Measurements from ENCODE around the gene COX6B2.

Gene COX6B2

DNA sequence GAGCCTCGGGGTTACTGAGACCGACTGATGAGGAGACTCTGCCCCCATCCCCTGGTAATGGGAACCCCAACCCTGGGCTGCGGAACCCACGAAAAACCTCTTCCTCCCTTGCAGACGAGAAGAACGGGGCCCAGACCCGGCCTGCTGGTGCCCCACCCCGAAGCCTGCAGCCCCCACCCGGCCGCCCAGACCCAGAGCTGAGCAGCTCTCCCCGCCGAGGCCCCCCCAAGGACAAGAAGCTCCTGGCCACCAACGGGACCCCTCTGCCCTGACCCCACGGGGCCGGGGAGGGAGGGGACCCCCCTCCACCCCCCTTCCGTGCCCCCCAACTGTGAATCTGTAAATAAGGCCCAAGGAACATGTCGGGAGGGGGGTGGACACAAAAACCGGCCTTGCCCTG, 42.7 kb downstream of the COX6B2 start:
- no peak for DNase-seq

GRCh38 chr19:55311397-55311796, 43.1 kb downstream of the COX6B2 start:
- no peak for DNase-seq

DNA sequence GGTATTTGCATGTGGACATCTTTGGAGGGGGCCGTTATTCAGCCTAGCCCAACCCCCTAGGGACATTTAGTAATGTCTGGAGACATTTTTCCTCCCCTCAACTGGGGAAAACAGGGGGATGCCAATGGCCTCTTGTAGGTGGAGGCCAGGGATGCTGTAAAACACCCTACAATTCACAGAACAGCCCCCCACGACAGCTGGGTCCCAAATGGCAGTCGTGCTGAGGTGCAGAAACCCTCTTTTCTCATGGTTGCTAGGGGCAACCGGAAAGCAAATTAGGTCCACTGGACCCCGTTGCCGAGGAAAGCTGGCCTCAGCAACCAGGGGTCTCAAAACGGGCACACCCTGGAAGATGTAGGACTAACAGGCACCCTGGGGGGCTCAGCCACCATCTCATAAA, 44.0 kb downstream of the COX6B2 start:
- DNase-seq: no peak

DNA sequence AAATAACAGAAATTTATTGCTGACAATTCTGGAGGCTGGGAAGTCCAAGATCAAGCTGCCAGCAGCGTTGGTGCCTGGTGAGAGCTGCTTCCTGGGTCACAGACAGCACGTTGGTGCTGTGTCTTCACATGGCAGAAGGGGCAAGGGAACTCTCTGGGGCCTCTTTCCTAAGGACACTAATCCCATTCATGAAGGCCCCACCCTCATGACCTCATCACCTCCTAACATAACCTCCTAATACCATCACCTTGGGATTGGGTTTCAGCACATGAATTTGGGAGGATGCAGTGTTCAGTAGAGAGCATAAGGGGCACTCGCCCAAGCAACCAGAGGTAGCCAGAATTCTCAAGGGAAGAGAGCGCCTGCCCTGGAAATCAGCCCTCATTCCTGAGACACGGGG, 45.1 kb downstream of the COX6B2 start:
- no peak for DNase-seq

- no peak for DNase-seq
These were observed 46.2 kb downstream of the COX6B2 start for GRCh38 chr19:55308281-55308680.

DNA sequence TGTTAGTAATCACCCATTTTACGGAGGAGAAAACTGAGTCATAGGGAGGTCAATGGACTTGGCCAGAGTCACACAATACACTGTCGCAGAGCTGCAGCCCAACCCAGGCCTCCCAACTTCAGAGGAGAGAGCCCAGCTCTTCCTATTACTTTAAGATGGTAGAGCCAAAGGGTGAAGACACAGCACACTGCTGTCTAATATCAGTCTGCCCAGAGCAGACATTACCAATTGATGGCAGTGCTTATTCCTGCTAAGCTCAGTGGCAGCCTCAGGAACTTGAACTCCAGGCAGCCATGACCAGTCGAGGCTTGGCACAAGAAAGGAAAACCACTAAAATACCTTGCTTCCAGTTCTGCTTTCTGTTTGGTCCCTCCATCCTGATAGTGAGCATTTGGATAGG, 47.8 kb downstream of the COX6B2 start:
- no peak for DNase-seq

GRCh38 chr19:55305983-55306562, 48.4 kb downstream of the COX6B2 start:
- DNase-seq: no peak

- peak; percentile 22 for DNase-seq
These were observed 49.0 kb downstream of the COX6B2 start for GRCh38 chr19:55305491-55305890.

GRCh38 chr19:55304980-55305379, 49.5 kb downstream of the COX6B2 start:
- DNase-seq: no peak

- peak; percentile 7 for DNase-seq
These were observed 50.1 kb downstream of the COX6B2 start for GRCh38 chr19:55304279-55304978.

DNA sequence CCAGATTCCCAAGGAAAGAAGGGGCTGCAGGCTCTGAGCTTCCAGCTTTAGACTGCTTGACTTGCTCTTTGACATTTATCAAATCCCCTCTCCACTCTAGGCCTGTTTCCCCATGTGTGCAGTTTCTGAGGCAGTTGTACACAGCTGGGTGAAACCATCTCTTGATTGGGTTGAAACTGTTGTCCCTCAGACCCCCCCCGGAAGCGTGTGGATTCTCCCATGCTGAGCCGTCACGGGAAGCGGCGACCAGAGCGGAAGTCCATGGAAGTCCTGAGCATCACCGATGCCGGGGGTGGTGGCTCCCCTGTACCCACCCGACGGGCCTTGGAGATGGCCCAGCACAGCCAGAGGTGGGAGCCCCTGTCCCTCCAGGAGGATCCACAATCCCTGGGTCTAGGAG, 51.0 kb downstream of the COX6B2 start:
- no peak for DNase-seq

- no peak for DNase-seq
These were observed 52.2 kb downstream of the COX6B2 start for GRCh38 chr19:55302318-55302703.

GRCh38 chr19:55301459-55302317, 52.8 kb downstream of the COX6B2 start:
- peak; percentile 61 for DNase-seq

- DNase-seq: no peak
These were observed 53.5 kb downstream of the COX6B2 start for GRCh38 chr19:55300886-55301458.

DNA sequence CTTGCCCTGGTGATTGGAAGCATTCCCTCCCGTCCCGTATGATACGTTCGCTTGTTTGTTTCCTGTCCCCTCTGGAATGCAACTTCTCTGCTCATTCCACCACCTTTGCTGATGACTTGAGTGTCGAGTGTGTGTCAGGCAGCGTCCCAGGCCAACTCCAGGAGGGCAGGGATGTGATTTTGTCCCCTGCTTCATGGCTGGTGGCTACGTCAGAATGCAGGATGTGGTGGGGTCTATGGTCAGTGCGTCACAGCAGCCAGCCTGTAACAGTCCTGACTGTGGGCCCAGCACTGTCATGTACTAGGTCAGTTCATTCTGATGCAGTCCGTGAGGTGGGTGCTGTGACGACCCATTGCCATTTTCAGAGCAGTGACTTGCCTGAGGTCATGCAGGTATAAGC, 54.5 kb downstream of the COX6B2 start:
- no peak for DNase-seq

All from NCI-H2029 (cell line).